ENCODE measurements around the gene DUSP8.

DNA sequence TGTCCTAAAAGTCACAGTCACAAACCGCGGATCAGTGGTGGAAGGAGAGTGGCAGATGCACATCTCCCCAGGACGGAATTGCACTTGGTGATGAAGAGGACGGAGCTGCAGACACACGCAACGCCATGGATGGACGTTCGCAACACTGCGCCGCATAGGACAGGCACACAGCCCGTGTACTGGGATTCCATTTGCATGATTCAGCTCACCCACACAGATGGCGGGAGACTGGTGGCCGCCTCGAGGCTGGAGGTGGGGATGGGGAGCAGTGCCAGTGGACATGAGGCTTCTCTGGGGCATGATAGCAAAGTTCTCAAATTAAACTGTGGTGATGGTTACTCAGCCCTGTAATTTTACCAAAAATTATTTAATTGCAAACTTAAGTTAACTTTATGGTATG, 37.4 kb downstream of the DUSP8 start:
- TF ChIP-seq POLR2A (IDR thresholded peaks at IDR 0.05; ENCODE audit: low read depth, low read length) (no peak), POLR2AphosphoS5 (IDR thresholded peaks at IDR 0.05; ENCODE audit: low read depth, low read length) (no peak)

All from GM12892 (cell line).